HepG2 (cell line): ENCODE data around the gene CCT6A. TPM values are rescaled to one million over a fixed set of nuclear protein-coding genes. Genes with fewer than 3 reads are reported as not detected.

Experiments
- FIP1L1 ChIP-seq: fragments of 200-400 bp; formaldehyde crosslinking; IDR thresholded peaks from 2 replicates; pipeline ENCODE4 v1.6.1; 2018; ENCODE audit warnings: low read depth, mild to moderate bottlenecking, low read length, moderate library complexity, borderline replicate concordance; ENCODE audit not compliant: insufficient read depth
- HOMEZ ChIP-seq: IDR thresholded peaks from 2 replicates; pipeline ENCODE4 v1.6.1; 2016; ENCODE audit warnings: low read depth
- IKZF4 ChIP-seq: sonication (generic); formaldehyde crosslinking; IDR thresholded peaks from 2 replicates; pipeline ENCODE4 v1.5.1; 2020; ENCODE audit warnings: borderline replicate concordance, mild to moderate bottlenecking, low read depth, missing genetic modification reagents; ENCODE audit errors: not compliant biosample characterization
- KAT8 ChIP-seq: IDR thresholded peaks from 2 replicates; pipeline ENCODE4 v1.6.1; 2016; ENCODE audit warnings: missing genetic modification reagents, missing compliant biosample characterization
- NFKB2 ChIP-seq: sonication (generic); formaldehyde crosslinking; IDR thresholded peaks from 2 replicates; pipeline ENCODE4 v1.4.0; 2020; ENCODE audit warnings: missing genetic modification reagents, borderline replicate concordance
- REST ChIP-seq, 2 experiments: IDR thresholded peaks; 2 replicates each; pipeline ENCODE4 v1.6.1; 2011 to 2012; ENCODE audit warnings: low read length in 2 of 2, borderline replicate concordance in 1 of 2, low read depth in 1 of 2, mild to moderate bottlenecking in 1 of 2, moderate library complexity in 1 of 2
- SIX1 ChIP-seq: sonication (generic); formaldehyde crosslinking; IDR thresholded peaks from 2 replicates; pipeline ENCODE4 v1.4.0; 2020; ENCODE audit warnings: missing genetic modification reagents, borderline replicate concordance
- SNAPC2 ChIP-seq: sonication (generic); formaldehyde crosslinking; IDR thresholded peaks from 2 replicates; pipeline ENCODE4 v1.8.1; 2022; ENCODE audit warnings: mild to moderate bottlenecking, missing genetic modification reagents
- SP1 ChIP-seq, 2 experiments: fragments of 450-650 bp in 1 of 2; sonication (generic) in 1 of 2; formaldehyde crosslinking in 1 of 2; IDR thresholded peaks; 2 replicates each; pipeline versions ENCODE4 v1.4.0 to v1.6.1; 2016 to 2020; ENCODE audit warnings: missing genetic modification reagents in 1 of 2
- SP5 ChIP-seq: IDR thresholded peaks from 2 replicates; pipeline ENCODE4 v1.6.1; 2016; ENCODE audit warnings: low read depth, borderline replicate concordance
- STAT6 ChIP-seq: sonication (generic); formaldehyde crosslinking; IDR thresholded peaks from 2 replicates; pipeline ENCODE4 v1.4.0; 2020; ENCODE audit warnings: missing genetic modification reagents, mild to moderate bottlenecking, borderline replicate concordance
- TEF ChIP-seq: sonication (generic); formaldehyde crosslinking; IDR thresholded peaks from 2 replicates; pipeline ENCODE4 v1.5.0; 2020; ENCODE audit warnings: missing genetic modification reagents
- ZBTB25 ChIP-seq: IDR thresholded peaks from 2 replicates; pipeline ENCODE4 v1.6.1; 2018; ENCODE audit warnings: missing genetic modification reagents
- ZFP36 ChIP-seq: fragments of 150-350 bp; IDR thresholded peaks from 2 replicates; pipeline ENCODE4 v1.6.1; 2018; ENCODE audit warnings: borderline replicate concordance, low read length, low read depth; ENCODE audit not compliant: partially characterized antibody
- ZSCAN31 ChIP-seq: sonication (generic); formaldehyde crosslinking; IDR thresholded peaks from 2 replicates; pipeline ENCODE4 v1.5.0; 2020; ENCODE audit warnings: low read depth, mild to moderate bottlenecking, missing genetic modification reagents
- polyA plus RNA-seq, 8 experiments: library from polyadenylated mRNA; depleted of rRNA in 3 of 8; stranded (reverse) in 7 of 8; unstranded in 1 of 8; fragments of >200 nt; fragmentation: Illumina TruSeq in 4 of 8; extraction: Trizol in 4 of 8; gene quantifications; 2 replicates each; pipeline versions ENCODE4 v1.2.1 to v1.2.3, GENCODE V29; 2011 to 2016; ENCODE audit warnings: low read depth in 4 of 8, missing spikeins in 1 of 8, mixed read lengths in 1 of 8; ENCODE audit not compliant: insufficient read depth in 1 of 8
- total RNA-seq, 5 experiments: library from RNA; depleted of rRNA; stranded (reverse); fragments of >200 nt; fragmentation: Illumina TruSeq; extraction: Trizol; gene quantifications; 2 replicates each; pipeline ENCODE4 v1.2.3, GENCODE V29; 2016; ENCODE audit warnings: low read depth in 1 of 5

The CCT6A gene
- total and polyA plus RNA-seq, 2 of the 13 experiments (the other 11 are each of a cell fraction or from before 2014, with no cell fraction given): 219 to 292 TPM

- TF ChIP-seq REST (IDR thresholded peaks at IDR 0.05; ENCODE audit: borderline replicate concordance in 1 of 2, low read depth in 1 of 2, low read length in 2 of 2) (peak in 1 of 2 experiments; percentile 60; a peak in 2 of 4 replicates), TEF (CRISPR knock-in tag) (no peak), KAT8 (CRISPR knock-in tag) (peak; percentile 44; the same call in 1 of the 2 replicates), SIX1 (CRISPR knock-in tag) (peak; percentile 99), SNAPC2 (0 out of 2 replicates have a peak, but pooled peaks have one; percentile 37), STAT6 (CRISPR knock-in tag) (0 out of 2 replicates have a peak, but pooled peaks have one; percentile 50), ZSCAN31 (CRISPR knock-in tag) (no peak), IKZF4 (no peak), NFKB2 (CRISPR knock-in tag) (no peak; the same call in 1 of the 2 replicates), SP1 (IDR thresholded peaks at IDR 0.05) (no peak), SP1 (CRISPR knock-in tag; IDR thresholded peaks at IDR 0.05) (no peak), ZFP36 (no peak), ZBTB25 (CRISPR knock-in tag) (no peak; the same call in 1 of the 2 replicates), HOMEZ (CRISPR knock-in tag) (peak; percentile 76; the same call in 1 of the 2 replicates), FIP1L1 (no peak), SP5 (CRISPR knock-in tag) (peak; percentile 65)
These were observed 44.4 kb upstream of the CCT6A start (continued) for GRCh38 chr7:56007167-56007652.
